GM12878 (cell line): Measurements from ENCODE around the gene BEAN1. TPM values are rescaled to one million over a fixed set of nuclear protein-coding genes. Genes with fewer than 3 reads are reported as not detected.

Experiments
- ATAC-seq: fragments of 200-7000 bp; cut with Tn5 transposase; 3 replicates; pipeline ENCODE4 v1.9.1; 2020; ENCODE audit warnings: mild to moderate bottlenecking, moderate library complexity
- BruUV-seq: library from RNA; stranded (reverse); fragments of 400-500 nt; replicated peaks from 2 replicates; lab custom pipeline; 2021; lab: Mats Ljungman, UMichigan
- CTCF ChIA-PET: fragments of 300-600 bp; sonication (Branson Sonifier 250); formaldehyde crosslinking; extraction: SDS; loops from one replicate; lab custom pipeline; 2021; ENCODE audit warnings: inconsistent platforms; lab: Yijun Ruan, JAX
- POLR2A ChIA-PET: fragments of 350-600 bp; formaldehyde crosslinking; extraction: SDS; loops from one replicate; lab custom pipeline; 2021; ENCODE audit warnings: inconsistent platforms; lab: Charles Lee
- RAD21 ChIA-PET: fragments of 300-600 bp; sonication (Branson Sonifier 250); formaldehyde crosslinking; loops from one replicate; lab custom pipeline; 2023; ENCODE audit warnings: antibody characterized with exemption; ENCODE audit not compliant: unreplicated experiment; lab: Charles Lee
- SMC1A ChIA-PET: fragments of 300-600 bp; sonication (Branson Sonifier 250); formaldehyde crosslinking; loops from one replicate; lab custom pipeline; 2023; ENCODE audit not compliant: unreplicated experiment, uncharacterized antibody; lab: Charles Lee
- DNase-seq: peaks from one replicate; pipeline ENCODE4 v3.0.0-alpha.2; 2011; ENCODE audit warnings: low read depth, low spot score
- FAIRE-seq: peaks from 3 replicates; lab custom pipeline; 2011; peaks lifted over from hg19 to GRCh38; lab: Jason Lieb, UNC
- H2AFZ ChIP-seq: 2 replicates; pipeline ENCODE4 v1.6.0; 2011; ENCODE audit warnings: low read depth, low read length, control low read depth; ENCODE audit not compliant: control insufficient read depth
- H3K27ac ChIP-seq: 2 replicates; pipeline ENCODE4 v1.5.1; 2011; ENCODE audit warnings: control low read depth; ENCODE audit not compliant: control insufficient read depth, insufficient read depth
- H3K27me3 ChIP-seq, 2 experiments: replicated peaks in 1 of 2; 2 replicates each; pipeline versions ENCODE4 v1.6.0 to v1.6.1; 2011; ENCODE audit warnings: low read length in 1 of 2; ENCODE audit not compliant: control insufficient read depth in 2 of 2, insufficient read depth in 2 of 2
- H3K36me3 ChIP-seq, 2 experiments: 2 replicates each; pipeline ENCODE4 v1.5.1; 2011; ENCODE audit warnings: low read length in 1 of 2; ENCODE audit not compliant: control insufficient read depth in 2 of 2, insufficient read depth in 2 of 2
- H3K4me1 ChIP-seq: 2 replicates; pipeline ENCODE4 v1.6.1; 2011; ENCODE audit warnings: mild to moderate bottlenecking, low read length, moderate library complexity, mixed read lengths; ENCODE audit not compliant: control insufficient read depth, insufficient read depth
- H3K4me2 ChIP-seq: 2 replicates; pipeline ENCODE4 v1.6.0; 2011; ENCODE audit warnings: control low read depth; ENCODE audit not compliant: control insufficient read depth, insufficient read depth
- H3K4me3 ChIP-seq: fragments of 200-600 bp; sonication (generic); 2 replicates; pipeline ENCODE4 v1.5.1; 2016
- H3K79me2 ChIP-seq: 2 replicates; pipeline ENCODE4 v1.6.0; 2011; ENCODE audit warnings: low read length; ENCODE audit not compliant: control insufficient read depth, insufficient read depth
- H3K9ac ChIP-seq: 2 replicates; pipeline ENCODE4 v1.8.0; 2011; ENCODE audit warnings: low read length, control low read depth, mixed read lengths; ENCODE audit not compliant: control insufficient read depth, insufficient read depth
- H3K9me3 ChIP-seq: replicated peaks from 3 replicates; pipeline ENCODE4 v1.5.1; 2011; ENCODE audit warnings: mild to moderate bottlenecking, low read length; ENCODE audit not compliant: control insufficient read depth, insufficient read depth
- H4K20me1 ChIP-seq: 2 replicates; pipeline ENCODE4 v1.6.0; 2011; ENCODE audit not compliant: control insufficient read depth, insufficient read depth
- HDAC6 ChIP-seq: fragments of 200-600 bp; sonication (generic); IDR thresholded peaks from one replicate; pipeline ENCODE4 v1.8.0; 2017; ENCODE audit warnings: antibody characterized with exemption; ENCODE audit not compliant: unreplicated experiment
- MEF2B ChIP-seq: fragments of 450-650 bp; IDR thresholded peaks from 2 replicates; pipeline ENCODE4 v1.6.1; 2018; ENCODE audit warnings: mild to moderate bottlenecking, moderate library complexity; ENCODE audit not compliant: partially characterized antibody, poor library complexity, severe bottlenecking
- SUPT20H ChIP-seq: IDR thresholded peaks from 2 replicates; pipeline ENCODE4 v1.6.1; 2011; ENCODE audit warnings: low read depth, mild to moderate bottlenecking, low read length, moderate library complexity, borderline replicate concordance; ENCODE audit not compliant: control insufficient read depth
- WGBS: methylation state at CpG from one replicate; pipeline ENCODE4 v1.1.6; 2016; ENCODE audit warnings: low lambda C conversion rate; ENCODE audit not compliant: insufficient replicate concordance, insufficient coverage; ENCODE audit errors: missing lambda C conversion rate; 5-methylcytosine and 5-hydroxymethylcytosine counted together
- in situ Hi-C: fragments of 300-500 bp; cut with MboI; formaldehyde crosslinking; loops from 9 replicates; pipeline ENCODE4 v1.14.3; 2018; ENCODE audit warnings: mixed read lengths
- intact Hi-C: fragments of 100-400 bp; cut with micrococcal nuclease; formaldehyde crosslinking; loops from one replicate; pipeline ENCODE4 v1.14.2; 2022; ENCODE audit not compliant: unreplicated experiment
- polyA plus RNA-seq, 11 experiments: library from polyadenylated mRNA; depleted of rRNA in 4 of 11; unstranded in 6 of 11; stranded (reverse) in 5 of 11; fragments of >200 nt; fragmentation: Nextera tagmentation in 4 of 11; fragmentation: Illumina TruSeq in 1 of 11; extraction: Ambion mirVana in 4 of 11; extraction: Trizol in 1 of 11; gene quantifications; 1 replicate in 1 of 11; 2 replicates in 10 of 11; pipeline versions ENCODE4 v1.2.1 to v1.2.3, GENCODE V29; 2011 to 2016; ENCODE audit warnings: inconsistent platforms in 2 of 11, missing spikeins in 2 of 11, low read depth in 1 of 11
- total RNA-seq, 4 experiments: library from RNA; depleted of rRNA in 3 of 4; stranded (reverse); fragments of >200 nt in 3 of 4; fragmentation: Illumina TruSeq in 1 of 4; extraction: Trizol in 1 of 4; gene quantifications; 2 replicates each; pipeline versions ENCODE4 v1.2.1 to v1.2.3, GENCODE V29; 2013 to 2021
- TF ChIP-seq, protein P1 (sequence below): fragments of 450-650 bp; IDR thresholded peaks from 2 replicates; pipeline ENCODE4 v1.6.1; 2017; ENCODE audit warnings: mild to moderate bottlenecking, low read depth, inconsistent platforms; ENCODE audit not compliant: poor library complexity, severe bottlenecking

BEAN1 gene
- total and polyA plus RNA-seq, 10 of the 15 experiments (the other 5 are each of a cell fraction or from before 2014, with no cell fraction given): not detected

DNA sequence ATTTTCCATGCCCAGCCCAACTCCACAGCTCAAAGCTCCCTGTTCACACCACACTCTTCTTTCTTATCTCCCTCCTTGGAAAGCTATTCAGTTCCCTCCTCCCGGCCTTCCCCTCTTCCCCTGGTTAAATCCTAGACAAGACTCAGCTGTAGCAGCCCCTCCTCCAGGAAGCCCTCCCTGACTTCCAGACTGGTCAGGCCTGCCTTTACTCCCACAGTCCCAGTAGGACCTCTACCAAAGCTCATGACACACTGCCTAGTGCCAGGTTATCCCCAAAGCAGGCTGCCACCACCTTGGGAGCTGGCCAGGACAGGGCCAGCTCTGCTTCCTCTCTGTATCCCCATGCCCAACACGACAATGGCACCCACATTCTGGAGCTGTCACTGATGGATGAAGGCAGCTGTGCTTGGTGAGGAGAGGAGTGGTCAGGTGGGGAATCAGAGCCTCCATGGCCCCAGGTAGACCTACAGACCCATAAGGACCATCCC, 50.0 kb downstream of the BEAN1 start:
- Histone ChIP-seq H3K36me3 (no peaks in the 10 kb centered on the region), H3K4me3 (no peak overlapping the region), H3K79me2 (no peaks in the 10 kb centered on the region), H2AFZ (no peak overlapping the region), H3K4me1 (no peaks in the 10 kb centered on the region), H3K9me3 (no peaks in the 10 kb centered on the region), H3K27me3 (peaks cover 0 to 3% of the 10 kb centered on the region in 2 experiments; a peak in 1 of 4 replicates), H3K27ac (no peak overlapping the region), H4K20me1 (no peaks in the 10 kb centered on the region), H3K4me2 (no peak overlapping the region), H3K9ac (no peak overlapping the region)
- ChIA-PET SMC1A (interaction anchor here (0.9 to 5.9 kb wide), 7 partner anchors 9 to 275 kb away, joined by 3 to 36 read pairs (median 5); partner anchors contain the start of gene DYNC1LI2), POLR2A (interaction anchor here (1.1 to 1.2 kb wide), 2 partner anchors 43 to 45 kb away, joined by 3 to 5 read pairs; no protein-coding TSS in a partner anchor), RAD21 (interaction anchor here (0.8 to 2.8 kb wide), 7 partner anchors 28 to 113 kb away, joined by 3 to 25 read pairs (median 4); no protein-coding TSS in a partner anchor), CTCF (interaction anchor here (0.6 to 6.4 kb wide), 20 partner anchors 7 to 392 kb away, joined by 3 to 61 read pairs (median 4); no protein-coding TSS in a partner anchor)
- no TSS peak for BruUV-seq
- WGBS: 0% methylated on average over 2 of the region's 2 CpGs
- intact Hi-C loops: no loop called here
- FAIRE-seq (no peak), ATAC-seq (no peak), DNase-seq (no peak)
- TF ChIP-seq, protein P1, sequence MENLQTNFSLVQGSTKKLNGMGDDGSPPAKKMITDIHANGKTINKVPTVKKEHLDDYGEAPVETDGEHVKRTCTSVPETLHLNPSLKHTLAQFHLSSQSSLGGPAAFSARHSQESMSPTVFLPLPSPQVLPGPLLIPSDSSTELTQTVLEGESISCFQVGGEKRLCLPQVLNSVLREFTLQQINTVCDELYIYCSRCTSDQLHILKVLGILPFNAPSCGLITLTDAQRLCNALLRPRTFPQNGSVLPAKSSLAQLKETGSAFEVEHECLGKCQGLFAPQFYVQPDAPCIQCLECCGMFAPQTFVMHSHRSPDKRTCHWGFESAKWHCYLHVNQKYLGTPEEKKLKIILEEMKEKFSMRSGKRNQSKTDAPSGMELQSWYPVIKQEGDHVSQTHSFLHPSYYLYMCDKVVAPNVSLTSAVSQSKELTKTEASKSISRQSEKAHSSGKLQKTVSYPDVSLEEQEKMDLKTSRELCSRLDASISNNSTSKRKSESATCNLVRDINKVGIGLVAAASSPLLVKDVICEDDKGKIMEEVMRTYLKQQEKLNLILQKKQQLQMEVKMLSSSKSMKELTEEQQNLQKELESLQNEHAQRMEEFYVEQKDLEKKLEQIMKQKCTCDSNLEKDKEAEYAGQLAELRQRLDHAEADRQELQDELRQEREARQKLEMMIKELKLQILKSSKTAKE: no peak
- no peak for TF ChIP-seq MEF2B
- TF ChIP-seq HDAC6: no peak
- TF ChIP-seq SUPT20H: no peak
- in situ Hi-C loops: loop anchor here (5.0 kb wide), 1 partner anchor 70 kb away; no protein-coding TSS in a partner anchor
